GM12873 (cell line): Measurements from ENCODE around the gene ADAMTS20.

Experiments
- CTCF ChIP-seq: IDR thresholded peaks from 2 replicates; pipeline ENCODE4 v1.5.1; 2012; ENCODE audit warnings: low read depth, mild to moderate bottlenecking, moderate library complexity, low read length, control low read depth; ENCODE audit not compliant: insufficient read depth; ENCODE audit errors: missing control alignments

Gene ADAMTS20

GRCh38 chr12:43482311-43483085 lies 69.5 kb downstream of the ADAMTS20 start:
- TF ChIP-seq CTCF: no peak

- TF ChIP-seq CTCF: no peak
These were observed 71.4 kb downstream of the ADAMTS20 start for GRCh38 chr12:43480591-43480990.

GRCh38 chr12:43462741-43463140 lies 89.3 kb downstream of the ADAMTS20 start:
- TF ChIP-seq CTCF: no peak

- no peak for TF ChIP-seq CTCF
These were observed 89.9 kb downstream of the ADAMTS20 start for GRCh38 chr12:43462080-43462479.

GRCh38 chr12:43459285-43459684 lies 92.7 kb downstream of the ADAMTS20 start:
- no peak for TF ChIP-seq CTCF

GRCh38 chr12:43453761-43454160 lies 98.2 kb downstream of the ADAMTS20 start:
- no peak for TF ChIP-seq CTCF

GRCh38 chr12:43444940-43445564 lies 107.0 kb downstream of the ADAMTS20 start:
- peak; percentile 74 for TF ChIP-seq CTCF
